MV-4-11 (cell line): ENCODE results near the gene LRRC27.
"Not testable (repeated sequence)": the region's sequence is repeated elsewhere in the genome, so short reads cannot be mapped to it uniquely, and the experiment has no call there.

ENCODE experiments used
- DNase-seq: peaks from one replicate; lab custom pipeline; 2025; lab: John Stamatoyannopoulos, UW

The LRRC27 gene

GRCh38 chr10:132314881-132315280 lies 17.1 kb upstream of the LRRC27 start:
- DNase-seq = not testable (repeated sequence)

- peak; percentile 25 for DNase-seq
Measured at GRCh38 chr10:132316133-132316532, 15.9 kb upstream of the LRRC27 start.

- not testable (repeated sequence) for DNase-seq
Measured at GRCh38 chr10:132317477-132317876, 14.5 kb upstream of the LRRC27 start.

- DNase-seq = peak; percentile 91
Measured at GRCh38 chr10:132319853-132320653, 11.9 kb upstream of the LRRC27 start.

GRCh38 chr10:132320654-132321469 lies 11.1 kb upstream of the LRRC27 start:
- DNase-seq = no peak

- no peak for DNase-seq
Measured at GRCh38 chr10:132321726-132322125, 10.3 kb upstream of the LRRC27 start.

- peak; percentile 82 for DNase-seq
Measured at GRCh38 chr10:132322586-132323048, 9.4 kb upstream of the LRRC27 start.

- no peak for DNase-seq
Measured at GRCh38 chr10:132324186-132324585, 7.8 kb upstream of the LRRC27 start.

GRCh38 chr10:132326344-132326889 lies 5.6 kb upstream of the LRRC27 start:
- DNase-seq = no peak

GRCh38 chr10:132326925-132327324 lies 5.1 kb upstream of the LRRC27 start:
- DNase-seq = no peak

GRCh38 chr10:132328106-132328505 lies 3.9 kb upstream of the LRRC27 start:
- no peak for DNase-seq

- DNase-seq = no peak
Measured at GRCh38 chr10:132328738-132329137, 3.3 kb upstream of the LRRC27 start.

GRCh38 chr10:132329565-132330485 lies 2.2 kb upstream of the LRRC27 start:
- peak; percentile 66 for DNase-seq

- no peak for DNase-seq
Measured at GRCh38 chr10:132330486-132330833, 1.5 kb upstream of the LRRC27 start.

GRCh38 chr10:132332433-132332754 lies 401 bp downstream of the LRRC27 start:
- peak; percentile 88 for DNase-seq

- DNase-seq = no peak
Measured at GRCh38 chr10:132333386-132333785, 1.4 kb downstream of the LRRC27 start.

GRCh38 chr10:132334631-132335188 lies 2.7 kb downstream of the LRRC27 start:
- DNase-seq = no peak

- DNase-seq = peak; percentile 100
Measured at GRCh38 chr10:132335189-132336063, 3.4 kb downstream of the LRRC27 start.

- peak; percentile 51 for DNase-seq
Measured at GRCh38 chr10:132336064-132336746, 4.2 kb downstream of the LRRC27 start.

GRCh38 chr10:132336919-132337407 lies 5.0 kb downstream of the LRRC27 start:
- peak; percentile 46 for DNase-seq
